Naive thymus-derived CD8-positive, alpha-beta T cell (primary cell): Measurements from ENCODE around the gene PDILT. TPM values are rescaled to one million over a fixed set of nuclear protein-coding genes. Genes with fewer than 3 reads are reported as not detected.
"Not testable (repeated sequence)": the region's sequence is repeated elsewhere in the genome, so short reads cannot be mapped to it uniquely, and the experiment has no call there.

Experiments
- ATAC-seq, 2 donors: fragments of 150-1000 bp; cut with Tn5 transposase in 1 of 2; sonication (Bioruptor Pico), chemical (Tn5 transposase) in 1 of 2; 1 replicate in 1 of 2; 2 replicates in 1 of 2; pipeline ENCODE4 v1.10.0; 2021; ENCODE audit warnings: mild to moderate bottlenecking in 2 of 2, moderate library complexity in 2 of 2
- POLR2A ChIA-PET: fragments of 350-600 bp; sonication (Branson Sonifier 250); formaldehyde crosslinking; loops from one replicate; lab custom pipeline; 2021; ENCODE audit warnings: antibody characterized with exemption; lab: Charles Lee
- DNase-seq, 10 donors: peaks; one replicate each; pipeline versions ENCODE4 v3.0.0 to v3.0.0-alpha.2; 2020 to 2022
- H3K27ac Mint-ChIP-seq, 10 donors: one replicate each; pipeline ENCODE4 v1.8.0; 2020 to 2022; ENCODE audit warnings: mild to moderate bottlenecking in 10 of 10, mixed read lengths in 10 of 10, moderate library complexity in 4 of 10, inconsistent platforms in 1 of 10
- H3K27me3 Mint-ChIP-seq, 5 donors: one replicate each; pipeline ENCODE4 v1.8.0; 2021 to 2022; ENCODE audit warnings: mixed read lengths in 5 of 5
- H3K36me3 Mint-ChIP-seq, 3 donors: one replicate each; pipeline ENCODE4 v1.8.0; 2020 to 2022; ENCODE audit warnings: mixed read lengths in 3 of 3, mild to moderate bottlenecking in 2 of 3, inconsistent platforms in 1 of 3
- H3K4me1 Mint-ChIP-seq, 4 donors: one replicate each; pipeline ENCODE4 v1.8.0; 2021 to 2022; ENCODE audit warnings: mixed read lengths in 4 of 4
- H3K4me3 Mint-ChIP-seq, 10 donors: one replicate each; pipeline ENCODE4 v1.8.0; 2020 to 2022; ENCODE audit warnings: mild to moderate bottlenecking in 10 of 10, mixed read lengths in 10 of 10, moderate library complexity in 6 of 10, inconsistent platforms in 1 of 10
- H3K9me3 Mint-ChIP-seq, 9 donors: one replicate each; pipeline ENCODE4 v1.8.0; 2020 to 2022; ENCODE audit warnings: mixed read lengths in 9 of 9, mild to moderate bottlenecking in 3 of 9, inconsistent platforms in 1 of 9, moderate library complexity in 1 of 9
- polyA plus RNA-seq, 3 donors: library from polyadenylated mRNA; unstranded; fragments of 300-500 nt; fragmentation: Illumina TruSeq; gene quantifications; one replicate each; pipeline ENCODE4 v1.2.3, GENCODE V29; 2021
- total RNA-seq, 8 experiments: library from RNA in 2 of 8; stranded (reverse) in 2 of 8; gene quantifications; one replicate each; pipeline ENCODE4 v1.2.3 and lab custom pipeline; 2021 to 2026

The PDILT gene
- total and polyA plus RNA-seq, 5 experiments from 2014 or later, result not detected

GRCh38 chr16:20323591-20324117, 80.9 kb downstream of the PDILT start:
- H3K36me3 Mint-ChIP-seq, result no peaks in the 10 kb centered on the region
- ATAC-seq (no peak), DNase-seq (no peak)
- no peak overlapping the region for H3K4me3 Mint-ChIP-seq
- H3K27me3 Mint-ChIP-seq, result peaks cover 0 to 14% (median 0%) of the 10 kb centered on the region in 5 donors
- POLR2A ChIA-PET, result no interaction called here
- H3K27ac Mint-ChIP-seq, result no peak overlapping the region
- no peaks in the 10 kb centered on the region for H3K4me1 Mint-ChIP-seq
- peaks cover 0 to under 1% (median 0%) of the 10 kb centered on the region in 9 donors for H3K9me3 Mint-ChIP-seq

GRCh38 chr16:20322696-20323095, 81.8 kb downstream of the PDILT start:
- Mint-ChIP-seq H3K27ac (no peak overlapping the region), H3K4me3 (no peak overlapping the region), H3K4me1 (no peaks in the 10 kb centered on the region), H3K27me3 (peaks cover 0 to 14% (median 0%) of the 10 kb centered on the region in 5 donors), H3K9me3 (no peaks in the 10 kb centered on the region), H3K36me3 (no peaks in the 10 kb centered on the region)
- ATAC-seq, result no peak
- POLR2A ChIA-PET, result no interaction called here
- no peak for DNase-seq

- POLR2A ChIA-PET, result no interaction called here
- Mint-ChIP-seq H3K4me3 (no peak overlapping the region), H3K27ac (no peak overlapping the region), H3K27me3 (peaks cover 0 to 16% (median 2%) of the 10 kb centered on the region in 5 donors), H3K4me1 (no peaks in the 10 kb centered on the region), H3K36me3 (no peaks in the 10 kb centered on the region), H3K9me3 (no peaks in the 10 kb centered on the region)
- ATAC-seq (no peak), DNase-seq (no peak)
These were observed 82.9 kb downstream of the PDILT start for GRCh38 chr16:20321671-20322070.

DNA sequence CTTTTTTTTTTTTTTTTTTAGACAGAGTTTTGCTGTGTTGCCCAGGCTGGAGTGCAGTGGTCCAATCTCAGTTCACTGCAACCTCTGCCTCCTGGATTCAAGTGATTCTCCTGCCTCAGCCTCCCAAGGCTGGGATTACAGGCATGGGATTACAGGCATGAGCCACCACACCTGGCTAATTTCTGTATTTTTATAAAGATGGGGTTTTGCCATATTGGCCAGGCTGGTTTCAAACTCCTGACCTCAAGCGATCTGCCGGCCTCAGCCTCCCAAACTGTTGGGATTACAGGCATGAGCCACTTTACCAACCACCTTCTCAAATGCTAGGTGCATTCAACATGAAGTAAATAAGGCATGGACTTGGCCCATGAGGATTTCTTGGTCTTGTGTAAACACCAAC, 83.5 kb downstream of the PDILT start:
- POLR2A ChIA-PET, H3K9me3 Mint-ChIP-seq, ATAC-seq, DNase-seq, H3K27ac Mint-ChIP-seq, H3K36me3 Mint-ChIP-seq, H3K4me3 Mint-ChIP-seq, H3K4me1 Mint-ChIP-seq: not testable (repeated sequence)
- H3K27me3 Mint-ChIP-seq, result peaks cover 0 to 12% (median 2%) of the 10 kb centered on the region in 5 donors

GRCh38 chr16:20320592-20320991, 83.9 kb downstream of the PDILT start:
- Mint-ChIP-seq H3K4me1 (no peaks in the 10 kb centered on the region), H3K27ac (no peak overlapping the region), H3K27me3 (peaks cover 0 to 12% (median 2%) of the 10 kb centered on the region in 5 donors), H3K9me3 (no peaks in the 10 kb centered on the region), H3K4me3 (no peak overlapping the region), H3K36me3 (no peaks in the 10 kb centered on the region)
- ATAC-seq, result no peak
- POLR2A ChIA-PET, result no interaction called here
- no peak for DNase-seq

GRCh38 chr16:20320178-20320577, 84.4 kb downstream of the PDILT start:
- Mint-ChIP-seq H3K27ac (no peak overlapping the region), H3K36me3 (no peaks in the 10 kb centered on the region), H3K27me3 (peaks cover 0 to 12% (median 2%) of the 10 kb centered on the region in 5 donors), H3K4me3 (no peak overlapping the region), H3K4me1 (no peaks in the 10 kb centered on the region), H3K9me3 (no peaks in the 10 kb centered on the region)
- POLR2A ChIA-PET, result no interaction called here
- DNase-seq (no peak), ATAC-seq (no peak)

DNA sequence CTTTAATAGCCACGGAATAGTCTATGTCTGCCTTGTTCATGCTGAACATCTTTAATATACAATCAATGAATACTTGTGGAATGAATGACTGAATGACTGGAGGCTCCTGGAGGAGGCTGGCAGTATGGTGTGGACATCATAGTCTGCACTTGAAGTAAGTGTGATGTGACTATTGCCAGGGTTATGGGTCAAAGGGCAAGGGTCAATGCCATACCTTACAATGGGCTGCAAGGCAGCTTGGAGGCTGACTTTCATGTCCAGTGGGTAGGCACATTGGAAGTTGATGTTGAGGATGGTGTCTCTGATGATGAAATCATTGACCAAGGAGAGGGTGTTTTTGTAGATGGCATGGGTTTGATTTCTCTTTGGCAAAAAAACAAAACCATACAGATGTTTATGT, 85.1 kb downstream of the PDILT start:
- Mint-ChIP-seq H3K9me3 (peaks cover 0 to under 1% (median 0%) of the 10 kb centered on the region in 9 donors), H3K4me1 (no peaks in the 10 kb centered on the region), H3K27ac (no peak overlapping the region), H3K36me3 (no peaks in the 10 kb centered on the region), H3K4me3 (no peak overlapping the region), H3K27me3 (peaks cover 0 to 12% (median 2%) of the 10 kb centered on the region in 5 donors)
- no peak for DNase-seq
- POLR2A ChIA-PET, result no interaction called here
- no peak for ATAC-seq

GRCh38 chr16:20318437-20318836, 86.1 kb downstream of the PDILT start:
- ATAC-seq, result no peak
- Mint-ChIP-seq H3K27ac (no peak overlapping the region), H3K9me3 (peaks cover 0 to 2% (median 0%) of the 10 kb centered on the region in 9 donors), H3K4me1 (no peaks in the 10 kb centered on the region), H3K36me3 (no peaks in the 10 kb centered on the region), H3K4me3 (no peak overlapping the region), H3K27me3 (peaks cover 0 to 8% (median 2%) of the 10 kb centered on the region in 5 donors)
- DNase-seq, result no peak
- POLR2A ChIA-PET, result no interaction called here

GRCh38 chr16:20318006-20318405, 86.5 kb downstream of the PDILT start:
- POLR2A ChIA-PET, result no interaction called here
- Mint-ChIP-seq H3K9me3 (peaks cover 0 to 6% (median 0%) of the 10 kb centered on the region in 9 donors), H3K27ac (no peak overlapping the region)

GRCh38 chr16:20317117-20317516, 87.4 kb downstream of the PDILT start:
- H3K4me3 Mint-ChIP-seq, result no peak overlapping the region

More at GRCh38 chr16:20318006-20318405, 86.5 kb downstream of the PDILT start:
- H3K4me3 Mint-ChIP-seq, result no peak overlapping the region
- H3K27me3 Mint-ChIP-seq, result peaks cover 0 to 12% (median 2%) of the 10 kb centered on the region in 5 donors
- H3K4me1 Mint-ChIP-seq, result no peaks in the 10 kb centered on the region
- H3K36me3 Mint-ChIP-seq, result no peaks in the 10 kb centered on the region
- DNase-seq (no peak), ATAC-seq (no peak)

GRCh38 chr16:20316715-20317114, 87.8 kb downstream of the PDILT start:
- H3K27me3 Mint-ChIP-seq, result peaks cover 0 to 13% (median 2%) of the 10 kb centered on the region in 5 donors
- H3K4me3 Mint-ChIP-seq, result no peak overlapping the region
- DNase-seq (no peak), ATAC-seq (no peak)
- H3K4me1 Mint-ChIP-seq, result no peaks in the 10 kb centered on the region
- no peaks in the 10 kb centered on the region for H3K36me3 Mint-ChIP-seq
- POLR2A ChIA-PET, result no interaction called here
- H3K27ac Mint-ChIP-seq, result no peak overlapping the region
- peaks cover 0 to 10% (median 0%) of the 10 kb centered on the region in 9 donors for H3K9me3 Mint-ChIP-seq

More at GRCh38 chr16:20317117-20317516, 87.4 kb downstream of the PDILT start:
- H3K9me3 Mint-ChIP-seq, result peaks cover 0 to 10% (median 0%) of the 10 kb centered on the region in 9 donors
- POLR2A ChIA-PET, result interaction anchor here (0.6 kb wide), 1 partner anchor 167 kb away, joined by 3 read pairs; no protein-coding TSS in a partner anchor
- H3K27me3 Mint-ChIP-seq, result peaks cover 0 to 13% (median 2%) of the 10 kb centered on the region in 5 donors
- ATAC-seq, result no peak
- no peaks in the 10 kb centered on the region for H3K36me3 Mint-ChIP-seq
- H3K27ac Mint-ChIP-seq, result no peak overlapping the region
- no peak for DNase-seq
- no peaks in the 10 kb centered on the region for H3K4me1 Mint-ChIP-seq

DNA sequence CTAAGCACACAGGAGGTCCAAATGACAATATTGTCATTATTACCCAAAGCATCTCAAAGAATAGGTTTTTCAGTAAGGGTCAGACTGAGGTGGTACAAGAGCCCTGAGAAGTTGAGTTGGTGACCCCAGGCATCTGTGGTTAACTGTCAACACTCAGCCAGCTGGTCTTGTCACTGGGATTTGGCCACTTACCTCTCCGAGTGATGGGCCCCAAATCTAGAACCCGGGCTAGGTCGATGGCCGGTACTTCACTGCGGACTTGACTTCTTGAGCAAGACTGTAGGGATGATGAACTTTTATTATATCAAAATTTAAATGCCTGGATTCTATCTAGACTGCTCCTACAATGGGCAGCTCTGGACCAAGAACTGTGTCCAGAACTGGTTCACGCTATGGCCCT, 88.8 kb downstream of the PDILT start:
- Mint-ChIP-seq H3K4me3 (no peak overlapping the region), H3K36me3 (no peaks in the 10 kb centered on the region), H3K9me3 (peaks cover 0 to 10% (median 0%) of the 10 kb centered on the region in 9 donors), H3K27me3 (peaks cover 0 to 13% (median 2%) of the 10 kb centered on the region in 5 donors), H3K4me1 (no peaks in the 10 kb centered on the region), H3K27ac (no peak overlapping the region)
- ATAC-seq, result no peak
- POLR2A ChIA-PET, result no interaction called here
- DNase-seq, result no peak

DNA sequence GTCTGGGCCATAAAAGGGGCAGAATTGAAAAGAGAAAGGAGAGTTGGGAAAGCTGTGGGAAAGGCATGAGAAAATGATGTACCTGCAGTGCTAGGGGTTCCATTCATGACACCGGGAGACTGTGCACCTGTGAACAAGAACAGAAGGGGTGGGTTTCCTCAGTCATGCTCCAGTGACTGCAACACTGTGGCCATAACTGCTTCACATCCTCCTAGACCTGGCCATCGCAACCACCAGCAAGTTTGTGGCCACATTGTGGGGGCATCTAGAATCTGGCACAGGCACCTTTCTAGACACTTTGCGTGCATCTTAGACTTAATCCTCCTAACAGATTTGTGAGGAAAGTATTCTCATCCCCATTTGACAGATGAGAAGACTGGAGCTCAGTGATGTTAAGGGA, 90.0 kb downstream of the PDILT start:
- ATAC-seq (no peak), DNase-seq (no peak)
- H3K9me3 Mint-ChIP-seq, result peaks cover 0 to 10% (median 0%) of the 10 kb centered on the region in 9 donors
- no peaks in the 10 kb centered on the region for H3K4me1 Mint-ChIP-seq
- H3K27ac Mint-ChIP-seq, result no peak overlapping the region
- H3K4me3 Mint-ChIP-seq, result no peak overlapping the region
- peaks cover 0 to 13% (median 2%) of the 10 kb centered on the region in 5 donors for H3K27me3 Mint-ChIP-seq
- no peaks in the 10 kb centered on the region for H3K36me3 Mint-ChIP-seq
- POLR2A ChIA-PET, result no interaction called here

- Mint-ChIP-seq H3K36me3 (no peaks in the 10 kb centered on the region), H3K27me3 (peaks cover 0 to 13% (median 2%) of the 10 kb centered on the region in 5 donors), H3K27ac (no peak overlapping the region), H3K9me3 (peaks cover 0 to 10% (median 0%) of the 10 kb centered on the region in 9 donors), H3K4me1 (no peaks in the 10 kb centered on the region), H3K4me3 (no peak overlapping the region)
- no peak for DNase-seq
- ATAC-seq, result no peak
- POLR2A ChIA-PET, result no interaction called here
These were observed 90.8 kb downstream of the PDILT start for GRCh38 chr16:20313741-20314140.
